ENCODE measurements around the gene FHIT.

Gene FHIT

DNA sequence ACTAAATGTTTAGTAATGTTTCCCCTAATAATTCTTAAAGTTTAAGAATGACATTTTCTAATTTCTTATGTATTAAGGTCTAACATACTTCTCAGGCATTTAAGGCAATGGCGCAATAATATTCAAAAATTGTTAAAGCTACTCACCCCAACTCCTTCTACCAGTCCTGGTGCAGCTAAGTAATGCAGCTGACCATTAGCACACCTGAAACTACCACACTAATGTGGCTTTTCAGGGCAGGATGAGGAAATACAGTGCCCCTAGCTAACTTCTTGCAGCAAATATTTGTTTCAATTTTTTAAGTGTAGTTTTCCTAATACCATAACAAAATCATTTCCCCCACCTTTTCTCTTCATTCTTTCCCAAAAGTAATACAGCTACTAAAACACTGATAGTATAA is 827.7 kb downstream of the FHIT start:
- Histone ChIP-seq H3K4me2 (no peak overlapping the region), H3K4me1 (no peaks in the 10 kb centered on the region), H3K27ac (no peak overlapping the region), H3K36me3 (no peaks in the 10 kb centered on the region), H3K4me3 (no peak overlapping the region), H3K27me3 (no peaks in the 10 kb centered on the region), H4K20me1 (no peaks in the 10 kb centered on the region), H3K9me3 (no peaks in the 10 kb centered on the region), H3K9ac (no peak overlapping the region)
- TF ChIP-seq Cebpa-rat (IDR thresholded peaks at IDR 0.05): no peak

DNA sequence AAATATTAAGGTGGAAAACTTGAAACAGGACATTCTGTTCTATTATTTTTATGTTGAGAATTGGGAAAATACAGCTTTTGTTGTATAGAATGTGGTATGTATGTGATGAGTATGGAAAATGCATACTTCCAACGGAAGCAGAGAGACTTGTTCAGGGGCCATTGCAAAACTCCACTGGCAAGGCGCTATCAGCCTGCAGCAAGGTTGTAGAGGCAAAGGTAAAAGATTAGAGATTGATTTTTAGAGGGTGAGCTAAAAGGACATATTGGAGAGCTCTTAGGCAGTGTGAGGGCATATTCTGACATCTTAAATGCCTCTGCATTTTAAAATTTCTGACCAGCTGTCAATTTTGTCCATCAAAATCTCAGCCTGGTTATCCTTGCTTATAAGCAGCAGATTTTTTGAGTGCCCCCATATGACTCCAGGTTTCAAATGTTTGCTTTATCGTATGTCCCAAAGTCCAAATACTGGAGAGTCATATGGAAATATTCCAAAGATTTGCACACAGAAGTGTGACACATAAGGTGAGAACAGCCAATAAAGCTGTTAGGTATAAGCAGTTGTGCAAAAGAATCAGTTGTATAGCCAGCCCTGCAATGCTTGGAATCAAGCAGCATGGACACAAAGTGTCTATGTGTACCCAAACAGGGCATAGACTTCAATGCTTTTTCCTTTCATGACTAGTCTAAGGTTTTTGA is 829.4 kb downstream of the FHIT start:
- H3K4me2 ChIP-seq: no peak overlapping the region
- no peaks in the 10 kb centered on the region for H3K27me3 ChIP-seq
- H3K4me3 ChIP-seq: no peak overlapping the region
- H4K20me1 ChIP-seq: no peaks in the 10 kb centered on the region
- H3K36me3 ChIP-seq: no peaks in the 10 kb centered on the region
- no peak for TF ChIP-seq Cebpa-rat (IDR thresholded peaks at IDR 0.05)
- H3K9ac ChIP-seq: no peak overlapping the region
- H3K4me1 ChIP-seq: no peaks in the 10 kb centered on the region
- no peak overlapping the region for H3K27ac ChIP-seq
- no peaks in the 10 kb centered on the region for H3K9me3 ChIP-seq

DNA sequence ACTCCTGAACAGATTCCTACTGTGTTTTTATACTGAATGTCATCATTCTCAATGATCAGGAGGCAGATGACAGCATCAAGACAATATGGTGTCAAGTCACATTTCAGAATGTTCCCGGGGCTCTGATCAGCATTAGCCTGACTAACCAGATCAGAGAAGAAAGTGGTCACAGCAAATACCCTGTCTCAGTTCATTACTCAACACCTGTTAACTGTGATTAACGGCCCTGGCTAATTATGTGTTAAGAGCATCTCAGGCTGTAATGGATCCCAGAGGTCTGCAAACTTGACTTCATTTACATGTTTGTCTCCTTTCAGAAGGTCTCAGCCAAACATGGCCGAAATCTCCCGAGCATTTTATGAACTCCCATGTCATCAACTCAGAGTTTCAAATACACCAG is 833.7 kb downstream of the FHIT start:
- no peak overlapping the region for H3K4me3 ChIP-seq
- no peak overlapping the region for H3K4me2 ChIP-seq
- H3K9ac ChIP-seq: no peak overlapping the region
- H3K9me3 ChIP-seq: no peaks in the 10 kb centered on the region
- no peaks in the 10 kb centered on the region for H3K4me1 ChIP-seq
- no peaks in the 10 kb centered on the region for H4K20me1 ChIP-seq
- no peak overlapping the region for H3K27ac ChIP-seq
- H3K36me3 ChIP-seq: no peaks in the 10 kb centered on the region
- no peak for TF ChIP-seq Cebpa-rat (IDR thresholded peaks at IDR 0.05)
- H3K27me3 ChIP-seq: no peaks in the 10 kb centered on the region

GRCh38 chr3:60414011-60414410 is 837.2 kb downstream of the FHIT start:
- TF ChIP-seq Cebpa-rat (IDR thresholded peaks at IDR 0.05): no peak
- Histone ChIP-seq H3K27me3 (no peaks in the 10 kb centered on the region), H3K9ac (no peak overlapping the region), H3K36me3 (no peaks in the 10 kb centered on the region), H3K4me3 (no peak overlapping the region), H3K27ac (no peak overlapping the region), H3K4me1 (no peaks in the 10 kb centered on the region), H3K4me2 (no peak overlapping the region), H4K20me1 (no peaks in the 10 kb centered on the region), H3K9me3 (no peaks in the 10 kb centered on the region)

DNA sequence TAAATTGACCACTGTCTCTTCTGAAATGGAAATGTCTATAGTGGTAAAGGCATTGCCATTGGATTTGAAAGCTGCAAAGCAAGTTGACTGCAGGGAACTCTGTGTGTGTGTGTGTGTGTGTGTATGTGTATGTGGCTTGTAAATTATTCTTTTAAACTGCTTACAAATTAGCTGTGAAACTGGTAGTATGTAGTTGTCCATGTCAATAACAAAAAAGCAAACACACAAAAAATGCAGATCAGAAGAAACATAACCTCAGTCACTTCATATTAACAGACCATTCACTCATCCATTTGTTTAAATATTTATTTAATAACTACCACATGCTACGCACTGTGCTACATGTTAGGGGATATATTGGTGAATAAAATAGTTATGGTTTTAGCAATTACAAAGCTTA is 837.7 kb downstream of the FHIT start:
- no peak overlapping the region for H3K9ac ChIP-seq
- no peaks in the 10 kb centered on the region for H3K27me3 ChIP-seq
- no peak for TF ChIP-seq Cebpa-rat (IDR thresholded peaks at IDR 0.05)
- H3K4me2 ChIP-seq: no peak overlapping the region
- no peak overlapping the region for H3K27ac ChIP-seq
- H3K4me3 ChIP-seq: no peak overlapping the region
- H3K9me3 ChIP-seq: no peaks in the 10 kb centered on the region
- H3K4me1 ChIP-seq: no peaks in the 10 kb centered on the region
- H3K36me3 ChIP-seq: no peaks in the 10 kb centered on the region
- no peaks in the 10 kb centered on the region for H4K20me1 ChIP-seq

DNA sequence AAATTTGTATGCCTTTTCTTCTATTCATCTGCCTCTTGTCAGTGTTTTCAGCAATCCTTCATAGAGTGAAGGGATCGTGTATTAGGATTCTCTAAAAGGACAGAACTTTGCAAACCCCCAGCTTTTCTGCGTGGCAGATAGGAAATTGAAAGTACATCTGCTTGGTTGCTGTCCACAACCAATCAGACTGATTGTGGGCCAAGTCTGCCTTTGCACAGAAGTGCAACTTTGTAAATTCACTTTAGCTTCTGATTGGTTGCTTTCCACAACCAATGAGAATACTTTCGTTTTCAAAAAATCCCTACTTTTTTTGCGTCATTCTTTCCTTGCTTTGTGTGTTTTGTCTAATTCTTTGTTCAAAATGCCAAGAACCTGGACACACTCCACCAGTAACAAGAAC is 847.4 kb downstream of the FHIT start:
- no peaks in the 10 kb centered on the region for H3K4me1 ChIP-seq
- no peak overlapping the region for H3K27ac ChIP-seq
- H3K4me2 ChIP-seq: no peak overlapping the region
- H3K9ac ChIP-seq: no peak overlapping the region
- no peaks in the 10 kb centered on the region for H4K20me1 ChIP-seq
- H3K36me3 ChIP-seq: no peaks in the 10 kb centered on the region
- H3K27me3 ChIP-seq: no peaks in the 10 kb centered on the region
- no peak overlapping the region for H3K4me3 ChIP-seq
- H3K9me3 ChIP-seq: peaks cover 5% of the 10 kb centered on the region; the same call in 1 of the 2 replicates
- TF ChIP-seq Cebpa-rat (IDR thresholded peaks at IDR 0.05): no peak

DNA sequence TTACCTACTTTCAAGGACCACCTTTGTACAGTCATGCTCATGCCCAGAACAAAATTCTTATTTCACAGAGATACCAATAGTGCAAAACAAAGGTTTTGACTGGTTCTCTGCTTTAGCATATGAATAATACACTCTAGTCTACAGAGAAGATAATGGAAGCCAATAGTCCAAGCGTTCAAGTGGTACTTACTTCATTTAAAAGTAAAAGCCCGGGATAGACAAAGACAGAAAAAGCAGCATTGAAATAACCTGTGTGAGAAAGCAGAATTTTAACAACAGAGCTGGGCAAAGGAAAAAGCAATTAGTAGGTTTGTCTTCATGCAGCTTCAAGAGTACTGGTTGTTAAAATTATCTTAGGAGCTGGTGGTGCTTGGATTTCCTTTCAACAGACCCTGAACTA is 848.3 kb downstream of the FHIT start:
- H3K36me3 ChIP-seq: no peaks in the 10 kb centered on the region
- TF ChIP-seq Cebpa-rat (IDR thresholded peaks at IDR 0.05): no peak
- H3K4me3 ChIP-seq: no peak overlapping the region
- H3K4me2 ChIP-seq: no peak overlapping the region
- no peak overlapping the region for H3K9ac ChIP-seq
- no peaks in the 10 kb centered on the region for H4K20me1 ChIP-seq
- H3K9me3 ChIP-seq: peaks cover 5% of the 10 kb centered on the region; the same call in 1 of the 2 replicates
- H3K4me1 ChIP-seq: no peaks in the 10 kb centered on the region
- no peaks in the 10 kb centered on the region for H3K27me3 ChIP-seq
- no peak overlapping the region for H3K27ac ChIP-seq

GRCh38 chr3:60399861-60400845 is 851.1 kb downstream of the FHIT start:
- TF ChIP-seq Cebpa-rat (IDR thresholded peaks at IDR 0.05): no peak
- H3K4me2 ChIP-seq: no peak overlapping the region
- H3K27ac ChIP-seq: no peak overlapping the region

GRCh38 chr3:60399292-60399691 is 852.0 kb downstream of the FHIT start:
- Histone ChIP-seq H3K4me1 (no peaks in the 10 kb centered on the region), H3K4me3 (no peak overlapping the region), H3K9me3 (no peaks in the 10 kb centered on the region), H3K27me3 (no peaks in the 10 kb centered on the region), H3K27ac (no peak overlapping the region), H3K36me3 (no peaks in the 10 kb centered on the region), H4K20me1 (no peaks in the 10 kb centered on the region), H3K4me2 (no peak overlapping the region), H3K9ac (no peak overlapping the region)
- TF ChIP-seq Cebpa-rat (IDR thresholded peaks at IDR 0.05): no peak

More at GRCh38 chr3:60399861-60400845, 851.1 kb downstream of the FHIT start:
- H3K4me3 ChIP-seq: no peak overlapping the region
- no peaks in the 10 kb centered on the region for H3K4me1 ChIP-seq
- no peaks in the 10 kb centered on the region for H3K9me3 ChIP-seq
- H3K36me3 ChIP-seq: no peaks in the 10 kb centered on the region
- H3K9ac ChIP-seq: no peak overlapping the region
- H4K20me1 ChIP-seq: no peaks in the 10 kb centered on the region
- no peaks in the 10 kb centered on the region for H3K27me3 ChIP-seq

GRCh38 chr3:60395173-60395762 is 856.0 kb downstream of the FHIT start:
- no peak overlapping the region for H3K27ac ChIP-seq
- no peak overlapping the region for H3K4me3 ChIP-seq
- H3K9me3 ChIP-seq: no peaks in the 10 kb centered on the region
- H3K36me3 ChIP-seq: no peaks in the 10 kb centered on the region
- H3K9ac ChIP-seq: no peak overlapping the region
- no peak for TF ChIP-seq Cebpa-rat (IDR thresholded peaks at IDR 0.05)
- no peak overlapping the region for H3K4me2 ChIP-seq
- H3K4me1 ChIP-seq: no peaks in the 10 kb centered on the region
- no peaks in the 10 kb centered on the region for H4K20me1 ChIP-seq
- H3K27me3 ChIP-seq: no peaks in the 10 kb centered on the region

Data from BLaER1 (cell line).